DMS114 treated with DMSO at 0.1 percent for 48 hours (cell line): ENCODE data around the gene TAP1.

Source experiments
- DNase-seq: peaks from one replicate; lab custom pipeline; 2025; ENCODE audit not compliant: unreplicated experiment; lab: John Stamatoyannopoulos, UW

Gene TAP1

DNA sequence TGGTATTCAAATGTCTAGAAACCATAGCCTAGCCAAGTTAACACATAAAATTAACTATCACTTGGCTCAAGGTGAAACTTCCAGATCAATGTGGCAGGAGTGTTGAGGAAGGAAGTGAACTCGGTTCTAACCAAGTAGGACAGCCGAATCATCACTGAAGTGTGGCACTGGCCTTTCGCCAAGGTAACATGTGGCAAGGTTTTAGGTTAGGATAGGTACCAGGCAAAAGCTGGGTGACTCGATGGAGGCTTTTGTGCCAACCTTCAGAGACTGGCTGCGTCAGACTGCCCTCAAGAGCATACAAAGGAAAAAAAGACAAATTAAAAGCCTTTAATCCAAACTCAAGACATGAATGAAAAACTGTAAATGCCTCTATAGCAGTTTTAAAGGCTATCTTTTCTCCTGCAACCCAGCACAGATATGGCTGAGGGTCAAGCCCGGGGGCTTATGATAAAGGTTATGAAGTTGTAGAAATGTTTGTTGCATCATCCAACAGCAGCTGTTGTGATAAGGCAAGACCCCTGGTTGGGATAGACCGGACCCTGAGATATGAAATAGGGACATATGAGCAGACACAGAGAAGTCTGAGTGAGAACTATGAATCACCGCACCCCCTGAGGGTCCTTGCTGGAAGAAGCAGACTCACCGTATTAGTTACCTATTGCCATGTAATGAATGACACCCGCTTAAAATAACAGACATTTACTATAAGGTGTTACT is 12.4 kb upstream of the TAP1 start:
- DNase-seq, result no peak

DNA sequence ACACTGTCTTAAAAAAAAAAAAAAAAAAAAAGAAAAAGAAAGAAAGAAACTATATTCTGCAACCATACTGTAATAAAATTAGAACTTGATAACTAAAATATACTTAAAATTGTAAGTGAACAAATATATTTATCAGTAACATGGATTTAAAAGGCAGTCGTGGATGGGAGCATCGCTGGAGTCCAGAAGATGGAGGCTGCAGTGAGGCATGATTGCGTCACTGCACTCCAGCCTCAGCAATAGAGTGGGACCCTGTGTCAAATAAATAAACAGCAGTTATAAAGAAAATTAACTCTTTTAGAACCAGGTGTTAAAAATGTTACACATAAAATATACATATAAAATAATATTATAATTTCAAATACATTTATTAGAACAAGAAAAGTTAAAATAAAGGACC is 9.2 kb upstream of the TAP1 start:
- no peak for DNase-seq

DNA sequence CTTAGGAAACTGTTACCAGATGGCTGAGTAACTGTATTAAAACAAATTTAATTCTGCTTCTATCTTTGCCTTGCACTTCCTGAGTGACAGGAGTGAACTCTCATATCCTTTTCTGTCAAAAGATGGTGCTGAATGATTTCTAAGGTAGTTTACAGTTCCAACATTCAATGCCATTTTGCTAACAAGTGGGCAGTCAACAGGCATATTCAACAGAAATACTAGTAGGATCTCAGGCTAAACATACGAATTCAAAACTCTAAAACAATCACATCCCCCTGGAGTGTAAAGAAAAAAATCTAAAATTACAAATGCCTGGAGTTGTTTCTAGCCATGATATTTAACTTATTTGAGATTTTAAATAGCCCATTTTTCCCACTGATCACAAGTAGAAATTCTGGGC is 7.2 kb upstream of the TAP1 start:
- DNase-seq, result no peak

DNA sequence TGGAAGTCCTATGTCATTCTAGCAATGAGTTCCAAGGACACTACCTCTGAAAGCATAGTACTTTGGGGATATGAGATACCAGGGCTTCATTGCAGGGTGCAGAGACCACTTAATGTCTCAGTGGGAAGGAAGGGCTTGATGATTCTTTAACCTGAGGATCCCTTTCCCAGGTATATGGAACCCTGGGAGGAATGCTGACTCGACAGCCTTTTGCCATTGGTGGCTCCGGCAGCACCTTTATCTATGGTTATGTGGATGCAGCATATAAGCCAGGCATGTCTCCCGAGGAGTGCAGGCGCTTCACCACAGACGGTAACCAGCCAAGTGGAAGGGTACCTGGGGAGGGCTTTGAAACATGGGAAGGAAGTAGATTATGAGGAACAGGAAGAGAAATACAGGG is 4.7 kb upstream of the TAP1 start:
- no peak for DNase-seq

DNA sequence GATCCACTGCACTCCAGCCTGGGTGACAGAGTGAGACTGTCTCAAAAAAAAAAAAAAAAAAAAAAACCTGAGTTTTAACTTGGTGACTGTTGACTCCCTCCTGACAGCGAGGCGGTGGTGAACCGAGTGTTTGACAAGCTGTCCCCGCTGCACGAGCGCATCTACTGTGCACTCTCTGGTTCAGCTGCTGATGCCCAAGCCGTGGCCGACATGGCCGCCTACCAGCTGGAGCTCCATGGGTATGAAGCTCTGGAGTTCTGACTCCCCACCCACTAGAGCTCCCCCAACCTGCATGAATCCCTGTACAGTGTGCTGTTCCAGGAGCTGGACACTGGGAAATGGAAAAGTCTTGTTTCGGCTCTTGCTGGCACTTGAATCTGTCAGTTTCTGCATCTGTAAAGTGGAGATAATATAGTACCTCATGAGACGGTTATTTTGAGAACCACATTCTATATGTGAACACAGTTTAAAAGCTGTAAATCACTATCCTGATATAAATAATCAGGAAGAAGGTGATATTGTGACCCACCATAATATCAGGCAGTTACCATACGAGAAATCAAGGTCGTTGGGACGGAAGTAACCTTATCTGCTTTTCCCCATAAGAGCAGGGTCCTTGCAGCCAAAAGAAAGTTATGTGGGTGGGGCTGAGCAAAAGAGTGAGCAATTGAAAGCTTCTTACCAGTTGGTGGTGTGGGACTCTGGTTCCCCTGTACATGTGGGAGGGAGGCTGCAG is 3.8 kb upstream of the TAP1 start:
- DNase-seq, result no peak

DNA sequence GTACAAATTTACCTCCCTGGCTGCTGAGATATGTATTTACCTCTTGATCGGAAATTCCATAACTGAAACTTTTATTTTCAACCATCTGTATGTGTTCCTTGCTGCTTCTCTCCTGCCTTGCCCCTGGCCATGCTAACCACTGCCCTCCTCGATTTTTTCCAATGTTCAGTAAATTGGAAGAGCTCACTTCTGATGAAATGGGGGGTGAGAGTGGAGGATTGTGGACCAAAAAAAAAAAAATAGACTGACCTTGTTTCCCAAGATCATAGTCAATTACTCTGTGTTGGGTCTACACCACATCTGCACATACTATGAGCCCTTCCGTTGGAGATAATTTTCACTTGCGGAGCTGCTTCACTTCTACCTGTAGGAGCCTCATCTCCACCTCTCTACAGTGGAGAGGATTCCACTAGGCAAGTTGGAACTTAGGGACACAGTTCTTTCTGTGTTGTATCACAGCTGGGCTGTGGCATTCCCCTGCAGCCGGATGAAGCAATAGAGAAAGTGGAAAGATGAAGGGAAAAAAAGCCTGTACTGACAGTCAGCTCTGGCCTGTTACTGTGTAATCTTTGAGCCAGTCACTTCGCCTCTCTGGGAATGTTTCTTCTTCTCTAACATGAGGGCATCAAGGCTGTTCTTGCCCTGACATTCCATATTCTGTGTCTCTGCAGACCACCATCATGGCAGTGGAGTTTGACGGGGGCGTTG is 2.1 kb upstream of the TAP1 start:
- DNase-seq, result no peak

DNA sequence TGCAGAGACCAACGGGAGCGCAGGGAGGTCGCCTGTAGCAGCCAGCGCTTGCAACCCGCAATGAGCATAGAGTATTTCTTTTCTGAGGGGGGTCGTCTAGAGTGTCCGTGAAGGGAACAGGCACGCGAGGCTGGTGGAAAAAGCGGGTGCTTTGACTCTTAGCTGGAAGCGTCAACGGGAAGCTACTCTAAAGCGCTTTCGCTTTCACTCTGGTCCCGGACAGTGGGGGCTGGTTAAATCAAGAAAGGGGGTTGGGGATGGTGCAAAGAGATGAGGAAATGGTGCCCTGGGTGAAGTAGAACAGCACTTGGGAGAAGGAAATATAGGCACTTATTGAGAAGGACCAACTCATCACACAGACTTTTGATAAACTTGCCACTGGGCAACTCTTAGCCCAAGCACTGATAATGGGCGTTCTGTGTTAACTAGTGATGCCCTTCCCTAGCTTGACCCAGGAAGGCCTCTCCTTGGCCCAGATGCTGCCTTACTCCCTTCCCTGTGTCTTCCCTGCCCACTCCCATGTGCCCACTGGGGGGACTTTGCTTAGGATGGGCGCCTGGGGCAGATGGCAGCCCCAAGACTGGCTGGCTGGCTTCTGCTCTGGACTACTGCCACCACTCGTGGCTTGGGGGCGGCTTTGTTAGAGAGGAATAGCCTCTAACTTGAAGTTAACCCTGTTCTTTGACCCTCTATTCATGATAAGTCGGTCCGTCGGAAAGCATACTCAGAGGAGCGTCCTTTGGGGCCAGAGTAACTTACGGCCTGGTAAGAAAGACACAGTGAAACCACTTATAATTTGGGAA is 1.1 kb upstream of the TAP1 start:
- no peak for DNase-seq

DNA sequence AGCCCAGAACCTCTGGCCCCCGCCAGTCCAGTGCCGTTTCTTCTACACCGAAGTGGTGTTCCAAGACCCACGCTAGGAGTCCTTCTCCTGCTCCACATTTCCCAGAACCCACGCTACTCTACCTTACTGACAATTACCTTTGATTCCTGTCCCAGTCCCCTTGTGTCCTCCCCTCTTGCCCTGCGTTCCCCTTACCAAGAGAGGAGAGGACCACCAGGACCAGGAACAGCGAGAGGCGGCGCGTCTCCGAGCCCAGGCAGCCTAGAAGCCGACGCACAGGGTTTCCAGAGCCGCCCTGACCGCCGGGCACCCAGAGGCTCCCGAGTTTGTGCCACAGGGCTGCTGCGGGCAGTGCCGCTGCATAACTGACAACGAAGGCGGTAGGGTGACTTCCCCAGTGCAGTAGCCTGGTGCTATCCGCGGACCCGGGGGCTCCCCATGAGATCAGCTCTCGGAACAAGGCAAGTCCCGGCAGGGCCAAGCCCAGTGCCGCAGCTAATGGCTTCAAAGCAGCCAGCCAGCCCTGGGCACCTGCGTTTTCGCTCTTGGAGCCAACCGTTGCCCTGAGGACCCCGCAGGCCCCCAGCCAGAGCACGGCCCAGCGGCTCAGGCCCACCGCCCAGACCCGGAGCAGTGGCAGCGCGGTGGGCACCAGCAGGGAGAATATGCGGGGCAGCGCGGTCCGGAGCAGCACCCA is 512 bp downstream of the TAP1 start:
- DNase-seq, result no peak

DNA sequence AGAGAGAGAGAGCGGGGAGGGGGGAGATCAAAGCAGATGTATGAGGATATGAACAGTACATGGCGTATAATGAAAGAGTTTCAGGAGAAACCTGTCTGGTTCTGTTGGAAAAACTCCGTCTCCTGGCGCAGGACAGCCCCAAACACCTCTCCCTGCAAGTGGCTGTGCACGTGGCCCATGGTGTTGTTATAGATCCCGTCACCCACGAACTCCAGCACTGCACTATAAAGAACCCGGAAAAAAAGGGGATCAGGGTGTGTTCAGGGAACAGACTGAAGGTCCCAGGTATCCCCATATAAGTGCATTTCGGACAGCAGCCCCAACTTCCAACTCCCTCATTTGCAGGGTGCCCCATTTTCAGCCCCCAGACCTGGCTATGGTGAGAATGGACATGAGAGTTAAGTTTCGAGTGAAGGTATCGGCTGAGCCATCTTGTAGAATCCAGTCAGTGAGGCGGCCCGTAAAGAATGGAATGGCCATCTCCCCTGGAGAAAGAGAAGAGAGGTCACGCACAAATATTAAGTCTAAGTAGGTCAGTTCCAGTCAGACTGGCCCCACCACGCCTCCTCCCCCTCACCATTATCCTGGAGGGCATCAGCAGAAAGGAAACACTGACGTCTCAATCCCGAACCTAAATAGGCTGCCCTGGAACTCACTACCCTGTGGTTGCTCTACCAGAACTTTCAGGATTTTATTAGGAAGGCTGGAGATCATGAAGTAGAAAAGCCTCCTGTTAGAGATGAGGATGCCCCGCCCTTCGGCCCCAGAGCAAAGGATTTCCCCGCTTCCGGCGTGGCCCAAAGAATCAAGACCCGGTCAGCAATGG is 1.3 kb downstream of the TAP1 start:
- DNase-seq, result no peak

DNA sequence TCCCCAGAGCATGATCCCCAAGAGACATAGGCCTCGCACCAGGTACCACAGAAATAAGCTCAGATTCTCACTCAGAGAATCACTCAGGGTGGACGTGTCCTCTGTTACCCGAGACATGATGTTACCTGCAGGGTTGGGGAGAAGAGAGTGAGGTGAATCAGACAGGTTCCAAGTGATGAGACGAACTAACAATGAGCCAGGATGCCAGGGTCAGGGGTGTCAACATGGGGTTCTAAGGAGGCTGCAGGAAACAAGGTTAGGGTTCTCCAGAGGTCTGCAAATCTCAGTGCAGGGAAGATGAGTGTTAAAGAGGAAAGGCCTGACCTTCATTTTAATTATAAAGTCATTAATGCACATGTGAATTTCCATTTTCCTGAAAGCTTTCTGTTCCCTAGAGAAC is 2.5 kb downstream of the TAP1 start:
- DNase-seq, result no peak

DNA sequence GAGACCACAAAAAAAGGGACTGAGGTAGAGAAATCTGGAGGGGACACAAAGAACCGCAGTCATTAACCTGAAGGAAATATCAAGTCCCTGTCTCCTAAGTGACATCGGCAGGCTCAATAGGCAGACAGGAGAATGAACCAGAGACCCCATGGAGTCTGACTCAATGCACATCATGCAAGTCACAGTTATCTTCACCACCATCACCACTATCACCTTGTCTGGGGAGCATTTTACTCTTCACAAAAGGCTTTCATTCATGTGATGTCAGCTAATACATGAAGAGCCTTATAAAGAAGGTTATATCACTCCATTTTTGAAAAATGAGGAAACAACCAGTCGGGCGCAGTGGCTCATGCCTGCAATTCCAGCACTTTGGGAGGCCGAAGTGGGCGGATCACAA is 4.4 kb downstream of the TAP1 start:
- DNase-seq, result no peak

DNA sequence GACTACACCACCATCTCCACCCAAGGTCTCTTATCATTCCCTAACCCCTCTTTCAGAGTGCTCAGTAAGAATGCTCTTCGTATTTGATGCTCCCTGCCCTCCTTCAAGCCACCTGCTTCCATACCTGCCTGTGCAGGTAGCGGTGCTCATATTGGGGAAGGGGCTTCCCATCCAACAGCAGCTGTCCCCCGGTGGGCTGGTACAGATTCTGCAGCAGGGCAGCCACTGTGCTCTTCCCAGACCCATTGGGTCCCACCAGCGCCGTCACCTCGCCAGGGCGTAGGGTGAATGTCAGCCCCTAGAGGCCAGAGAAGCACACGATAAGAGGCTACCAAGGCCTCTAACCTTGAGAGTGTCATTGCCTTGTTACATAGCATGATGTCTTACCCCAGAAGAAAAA is 5.7 kb downstream of the TAP1 start:
- DNase-seq, result no peak

DNA sequence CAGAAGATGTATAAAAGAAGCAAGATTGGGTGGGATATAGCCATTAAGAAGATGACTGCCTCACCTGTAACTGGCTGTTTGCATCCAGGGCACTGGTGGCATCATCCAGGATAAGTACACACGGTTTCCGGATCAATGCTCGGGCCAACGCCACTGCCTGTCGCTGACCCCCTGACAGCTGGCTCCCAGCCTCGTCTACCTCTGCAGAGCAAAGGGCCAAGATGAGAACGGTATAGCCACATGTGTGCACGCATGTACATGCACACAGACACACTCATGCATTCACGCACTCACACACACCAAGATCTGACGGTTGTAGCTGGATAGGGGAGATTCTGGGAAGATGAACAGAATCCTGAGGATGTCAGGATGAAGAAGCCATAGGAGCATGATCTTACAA is 6.5 kb downstream of the TAP1 start:
- DNase-seq, result no peak

DNA sequence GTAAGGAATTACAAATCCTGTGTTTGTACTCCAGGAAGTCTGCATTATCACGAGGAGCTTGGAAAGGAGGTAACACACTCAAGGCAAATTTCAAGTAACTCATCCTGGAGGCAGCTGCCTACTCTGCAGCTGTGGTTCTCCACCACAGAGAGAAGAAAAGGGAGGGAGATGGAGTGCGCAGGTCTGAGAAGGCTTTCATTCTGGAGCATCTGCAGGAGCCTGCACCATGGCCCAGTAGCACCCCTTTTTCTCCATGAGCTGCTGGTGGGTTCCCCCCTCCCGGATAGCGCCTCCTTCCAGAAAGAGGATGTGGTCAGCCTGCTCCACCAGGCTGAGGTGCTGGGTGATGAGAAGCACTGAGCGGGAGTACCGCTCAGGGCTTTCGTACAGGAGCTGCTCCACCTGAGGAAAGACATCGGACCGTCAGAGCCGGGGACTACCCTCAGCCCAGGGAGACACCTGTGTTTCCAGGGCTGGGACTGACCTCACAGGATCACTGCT is 8.1 kb downstream of the TAP1 start:
- DNase-seq, result no peak

DNA sequence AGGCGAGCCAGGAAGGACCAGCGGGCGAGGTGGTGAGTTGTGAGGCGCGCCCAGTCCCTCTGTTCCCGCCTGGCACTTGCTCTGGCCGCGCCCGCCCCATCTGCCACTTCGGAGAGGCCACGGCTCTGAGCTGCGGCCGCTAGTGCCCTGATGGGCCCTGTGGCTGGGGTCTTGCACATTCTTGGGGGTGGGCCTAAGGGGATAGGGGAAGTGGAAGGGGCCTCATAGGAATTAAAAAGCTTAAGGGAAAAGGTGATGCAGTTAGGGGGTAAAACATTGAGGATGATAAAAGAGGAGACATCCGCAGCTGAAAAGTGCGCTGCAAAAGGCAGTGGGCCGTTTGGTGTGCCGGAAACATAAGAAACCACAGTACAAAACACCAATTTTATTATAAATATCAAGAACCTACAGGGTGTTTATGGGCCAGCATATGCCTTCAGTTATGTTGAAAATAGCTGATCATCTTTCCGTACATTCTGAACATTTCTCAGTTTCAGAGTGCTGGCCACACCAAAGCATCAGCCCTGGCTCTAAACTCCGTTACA is 8.6 kb downstream of the TAP1 start:
- DNase-seq, result no peak

DNA sequence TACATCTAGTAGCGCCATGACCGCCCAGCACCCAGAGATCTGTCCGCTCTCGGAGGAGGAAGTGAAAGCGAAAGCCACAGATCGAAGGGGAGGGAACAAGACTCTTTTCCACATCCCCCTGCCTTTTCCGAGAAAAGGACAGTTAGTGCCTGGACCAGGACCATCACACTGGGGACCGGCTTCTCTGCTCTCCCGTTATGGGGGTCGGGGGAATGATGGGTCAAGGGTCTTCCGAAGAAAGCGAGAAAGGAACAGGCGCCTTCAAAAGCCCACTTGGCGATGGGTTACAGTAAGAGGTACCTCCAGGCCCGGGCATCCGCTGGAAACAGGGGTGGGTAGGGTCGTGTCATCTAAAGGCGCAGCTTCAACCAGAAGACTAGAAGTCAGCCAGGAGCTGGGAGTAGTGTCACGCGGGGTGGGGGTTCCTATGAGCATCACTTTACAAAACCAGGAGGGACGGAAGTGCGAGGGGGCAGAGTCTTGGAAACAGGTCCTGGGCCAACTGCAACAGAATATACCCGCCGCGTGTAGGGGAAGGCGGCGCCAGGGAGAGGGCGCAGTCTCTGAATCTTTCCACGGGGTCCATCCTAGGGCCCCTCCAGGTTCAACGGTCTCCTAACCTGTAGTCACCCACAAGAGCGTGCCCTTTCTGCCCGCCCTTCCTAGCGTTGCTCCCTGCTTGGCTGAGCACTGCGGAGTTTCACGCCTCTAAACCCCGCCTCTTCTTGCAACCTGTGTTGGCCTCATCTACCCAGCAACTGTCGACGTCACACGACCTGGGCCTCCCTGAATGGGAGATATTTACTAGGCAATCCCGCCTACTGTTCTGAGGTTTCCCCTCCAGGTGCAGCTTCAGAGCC is 9.3 kb downstream of the TAP1 start, which contains the start of gene PSMB8:
Gene PSMB8, minus strand, starts transcription at position 69 of the 860 bp plus-strand sequence. Its CDS starts 51 bp downstream, at position 18.
- DNase-seq, result peak; percentile 93

DNA sequence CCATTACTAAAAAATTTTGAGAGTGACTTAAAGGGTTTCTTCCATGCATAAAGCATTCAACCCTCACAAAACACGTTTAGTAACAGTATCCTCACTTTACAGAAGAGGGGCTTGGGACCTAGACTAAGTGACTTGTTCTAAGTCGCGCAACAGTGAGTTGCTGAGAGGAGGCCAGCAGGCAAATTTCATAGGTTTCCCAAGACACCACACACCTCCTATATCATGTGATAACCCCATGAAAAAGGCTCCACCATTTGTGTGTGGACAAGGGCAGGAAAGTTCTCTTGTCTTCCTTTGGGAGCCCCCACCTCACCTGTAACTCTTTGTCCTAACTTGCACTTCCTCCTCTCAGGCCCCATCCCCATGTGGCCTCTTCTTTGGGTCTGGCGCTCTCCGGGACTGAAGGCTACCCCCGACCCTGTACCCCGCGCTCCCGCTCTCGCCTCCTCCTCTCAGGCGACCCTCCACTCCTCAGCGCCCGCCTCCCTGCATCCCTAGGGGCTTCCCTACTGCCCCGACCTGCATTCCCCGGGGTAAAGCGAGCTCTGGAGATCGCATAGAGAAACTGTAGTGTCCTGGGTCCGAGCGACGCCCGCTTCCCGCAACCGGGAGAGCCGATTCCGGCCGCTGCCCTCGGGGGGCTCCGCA is 10.0 kb downstream of the TAP1 start:
- no peak for DNase-seq

DNA sequence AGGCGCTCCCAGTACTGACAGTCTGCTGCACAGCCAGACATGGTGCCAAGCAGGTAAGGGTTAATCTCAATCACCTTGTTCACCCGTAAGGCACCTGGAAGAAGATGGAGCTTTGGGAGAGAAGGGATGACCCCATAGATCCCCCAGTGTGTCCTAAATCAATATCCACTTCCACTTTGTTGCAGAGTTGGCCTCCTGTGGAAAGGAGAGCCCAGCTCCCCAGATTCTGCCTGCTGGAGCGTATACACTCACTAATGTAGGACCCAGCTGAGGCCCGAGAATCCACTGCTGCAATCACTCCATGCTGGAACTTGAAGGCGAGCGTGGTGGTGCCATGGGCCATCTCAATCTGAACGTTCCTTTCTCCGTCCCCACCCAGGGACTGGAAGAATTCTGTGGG is 10.8 kb downstream of the TAP1 start:
- no peak for DNase-seq
